ENCODE data around the gene GARNL3. TPM values are rescaled to one million over a fixed set of nuclear protein-coding genes. Genes with fewer than 3 reads are reported as not detected.

GARNL3 gene
- total and polyA plus RNA-seq, 2 of the 13 experiments (the other 11 are each of a cell fraction or from before 2014, with no cell fraction given), result 3.9 to 11.0 TPM

- no peak for TF ChIP-seq ZNF263 (CRISPR knock-in tag; IDR thresholded peaks at IDR 0.05)
- no peak for TF ChIP-seq ZNF235 (CRISPR knock-in tag; IDR thresholded peaks at IDR 0.05; ENCODE audit: borderline replicate concordance)
- TF ChIP-seq E2F2 (CRISPR knock-in tag; IDR thresholded peaks at IDR 0.05; ENCODE audit: borderline replicate concordance), result peak; percentile 64; the same call in 1 of the 2 replicates
- no peak for TF ChIP-seq SP140L (CRISPR knock-in tag; IDR thresholded peaks at IDR 0.05; ENCODE audit: borderline replicate concordance)
- no peak for TF ChIP-seq ZNF34 (CRISPR knock-in tag; IDR thresholded peaks at IDR 0.05; ENCODE audit: borderline replicate concordance)
- no peak for TF ChIP-seq MBD4 (IDR thresholded peaks at IDR 0.05; ENCODE audit: borderline replicate concordance, low read length)
- TF ChIP-seq GTF2F1 (IDR thresholded peaks at IDR 0.05; ENCODE audit: low read length), result no peak
- no peak for TF ChIP-seq SMAD9 (CRISPR knock-in tag; IDR thresholded peaks at IDR 0.05)
- 0 out of 2 replicates have a peak, but pooled peaks have one; percentile 35 for TF ChIP-seq ZNF503 (CRISPR knock-in tag; IDR thresholded peaks at IDR 0.05)
- TF ChIP-seq HOXA7 (CRISPR knock-in tag; IDR thresholded peaks at IDR 0.05), result no peak
- TF ChIP-seq ZNF280D (CRISPR knock-in tag; IDR thresholded peaks at IDR 0.05), result no peak
- no peak for TF ChIP-seq SNAPC5 (CRISPR knock-in tag; IDR thresholded peaks at IDR 0.05; ENCODE audit: borderline replicate concordance)
- TF ChIP-seq ZNF501 (CRISPR knock-in tag; IDR thresholded peaks at IDR 0.05), result no peak
- TF ChIP-seq ZBTB25 (CRISPR knock-in tag; IDR thresholded peaks at IDR 0.05), result peak; percentile 65; the same call in 1 of the 2 replicates
- TF ChIP-seq ZNF883 (CRISPR knock-in tag; IDR thresholded peaks at IDR 0.05; ENCODE audit: not compliant biosample characterization), result no peak
- no peak for TF ChIP-seq ZNF891 (CRISPR knock-in tag; IDR thresholded peaks at IDR 0.05)
- TF ChIP-seq BHLHE40 (IDR thresholded peaks at IDR 0.05; ENCODE audit: low read length), result 0 out of 2 replicates have a peak, but pooled peaks have one; percentile 32
- no peak for TF ChIP-seq KLF11 (CRISPR knock-in tag; IDR thresholded peaks at IDR 0.05)
- TF ChIP-seq FIP1L1 (IDR thresholded peaks at IDR 0.05; ENCODE audit: borderline replicate concordance, insufficient read depth, low read depth, low read length), result no peak
Measured at GRCh38 chr9:127396808-127397645, 132.5 kb downstream of the GARNL3 start, which contains the start of gene SLC2A8 (continued).
